Prostate gland (tissue), 2 donors: ENCODE results near the gene TK1.

Experiments
- POLR2AphosphoS5 ChIP-seq: sonication (generic); formaldehyde crosslinking; IDR thresholded peaks from one replicate; pipeline ENCODE4 v1.6.1; 2017; ENCODE audit warnings: antibody characterized with exemption
- TF ChIP-seq, protein P1 (sequence below), 4 experiments: fragments of 200-600 bp in 2 of 4; fragments of 450-650 bp in 2 of 4; sonication (generic) in 2 of 4; IDR thresholded peaks; 1 replicate in 3 of 4; 2 replicates in 1 of 4; pipeline ENCODE4 v1.5.1; 2016 to 2019; ENCODE audit warnings: antibody characterized with exemption in 4 of 4, mild to moderate bottlenecking in 2 of 4, moderate library complexity in 2 of 4

DNA sequence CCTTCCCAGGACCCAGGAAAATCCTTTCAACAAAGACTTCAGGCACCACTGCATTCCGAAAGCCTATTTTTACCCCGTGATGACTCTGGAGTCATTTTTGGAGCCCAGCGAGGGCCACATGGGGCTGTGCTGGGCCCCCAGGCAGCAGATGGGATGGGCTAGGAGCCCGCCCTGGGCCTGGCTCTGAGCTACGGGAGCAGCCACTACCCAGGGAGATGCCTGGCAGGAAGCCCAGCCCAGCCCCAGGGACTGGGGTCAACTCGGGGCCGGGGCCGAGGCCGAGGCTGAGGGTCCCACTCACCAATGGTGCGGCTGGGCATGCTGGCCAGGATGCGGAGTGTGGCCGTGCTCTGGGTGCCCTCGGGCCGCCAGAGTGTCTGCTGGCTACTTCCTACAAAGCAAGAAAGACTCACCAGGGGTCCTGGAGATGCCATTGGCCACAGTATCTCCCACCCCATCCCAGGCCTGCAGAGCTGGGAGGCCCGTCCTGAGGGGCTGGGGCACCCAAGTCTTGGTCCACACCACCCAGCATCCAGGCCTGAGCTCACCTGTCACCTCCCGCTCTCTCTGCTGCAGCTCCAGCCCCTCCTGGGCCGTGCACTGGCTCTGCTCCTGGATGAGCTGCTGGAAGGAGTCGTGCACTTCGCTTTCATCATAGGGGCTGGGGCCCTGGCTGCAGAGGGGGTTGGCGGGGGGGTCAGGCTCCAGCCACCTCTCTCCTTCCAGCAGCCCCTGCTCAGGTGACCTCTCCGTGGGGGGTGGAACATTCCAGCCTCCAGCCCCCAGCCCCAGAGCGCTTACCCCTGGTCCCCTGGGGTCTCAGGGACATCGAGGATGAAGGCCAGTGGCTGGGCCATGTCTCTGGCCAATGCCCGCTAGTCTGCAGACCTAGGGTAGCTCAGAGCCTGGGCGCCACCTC is 60.6 kb downstream of the TK1 start:
- TF ChIP-seq POLR2AphosphoS5: no peak
- TF ChIP-seq, protein P1, sequence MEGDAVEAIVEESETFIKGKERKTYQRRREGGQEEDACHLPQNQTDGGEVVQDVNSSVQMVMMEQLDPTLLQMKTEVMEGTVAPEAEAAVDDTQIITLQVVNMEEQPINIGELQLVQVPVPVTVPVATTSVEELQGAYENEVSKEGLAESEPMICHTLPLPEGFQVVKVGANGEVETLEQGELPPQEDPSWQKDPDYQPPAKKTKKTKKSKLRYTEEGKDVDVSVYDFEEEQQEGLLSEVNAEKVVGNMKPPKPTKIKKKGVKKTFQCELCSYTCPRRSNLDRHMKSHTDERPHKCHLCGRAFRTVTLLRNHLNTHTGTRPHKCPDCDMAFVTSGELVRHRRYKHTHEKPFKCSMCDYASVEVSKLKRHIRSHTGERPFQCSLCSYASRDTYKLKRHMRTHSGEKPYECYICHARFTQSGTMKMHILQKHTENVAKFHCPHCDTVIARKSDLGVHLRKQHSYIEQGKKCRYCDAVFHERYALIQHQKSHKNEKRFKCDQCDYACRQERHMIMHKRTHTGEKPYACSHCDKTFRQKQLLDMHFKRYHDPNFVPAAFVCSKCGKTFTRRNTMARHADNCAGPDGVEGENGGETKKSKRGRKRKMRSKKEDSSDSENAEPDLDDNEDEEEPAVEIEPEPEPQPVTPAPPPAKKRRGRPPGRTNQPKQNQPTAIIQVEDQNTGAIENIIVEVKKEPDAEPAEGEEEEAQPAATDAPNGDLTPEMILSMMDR (IDR thresholded peaks at IDR 0.05): no peak
